Endothelial cell (in vitro differentiated cells): ENCODE measurements around the gene TTC19. TPM values are rescaled to one million over a fixed set of nuclear protein-coding genes. Genes with fewer than 3 reads are reported as not detected.
"Not testable (repeated sequence)": the region's sequence is repeated elsewhere in the genome, so short reads cannot be mapped to it uniquely, and the experiment has no call there.

ENCODE experiments used
- DNase-seq: peaks from one replicate; pipeline ENCODE4 v3.0.0; 2021; ENCODE audit warnings: low spot score
- H3K27ac Mint-ChIP-seq: one replicate; pipeline ENCODE4 v1.8.0; 2021; ENCODE audit warnings: mixed read lengths, inconsistent platforms; ENCODE audit not compliant: unreplicated experiment
- H3K27me3 Mint-ChIP-seq: one replicate; pipeline ENCODE4 v1.8.0; 2021; ENCODE audit warnings: mild to moderate bottlenecking, moderate library complexity, mixed read lengths, inconsistent platforms; ENCODE audit not compliant: unreplicated experiment
- H3K36me3 Mint-ChIP-seq: one replicate; pipeline ENCODE4 v1.8.0; 2021; ENCODE audit warnings: mild to moderate bottlenecking, low read depth, mixed read lengths, inconsistent platforms; ENCODE audit not compliant: unreplicated experiment
- H3K4me1 Mint-ChIP-seq: one replicate; pipeline ENCODE4 v1.8.0; 2021; ENCODE audit warnings: mild to moderate bottlenecking, mixed read lengths, inconsistent platforms; ENCODE audit not compliant: unreplicated experiment
- H3K4me3 Mint-ChIP-seq: one replicate; pipeline ENCODE4 v1.8.0; 2021; ENCODE audit warnings: mild to moderate bottlenecking, mixed read lengths, inconsistent platforms; ENCODE audit not compliant: unreplicated experiment
- H3K9me3 Mint-ChIP-seq: one replicate; pipeline ENCODE4 v1.8.0; 2021; ENCODE audit warnings: mixed read lengths, inconsistent platforms; ENCODE audit not compliant: unreplicated experiment
- total RNA-seq: library from RNA; stranded (reverse); fragmentation: NEBNext Ultra II Directional; extraction: Animal tissue kit (Norgen Biotek cat#: 25700); gene quantifications from one replicate; pipeline ENCODE4 v1.2.1, GENCODE V29; 2021; ENCODE audit not compliant: unreplicated experiment
- TF ChIP-seq, protein P1 (sequence below): fragments of 200-600 bp; sonication (generic); IDR thresholded peaks from one replicate; pipeline ENCODE4 v1.5.0; 2021; ENCODE audit warnings: antibody characterized with exemption; ENCODE audit not compliant: unreplicated experiment

Gene TTC19
- total RNA-seq, 1 donor from 2014 or later, result 29.6 TPM

DNA sequence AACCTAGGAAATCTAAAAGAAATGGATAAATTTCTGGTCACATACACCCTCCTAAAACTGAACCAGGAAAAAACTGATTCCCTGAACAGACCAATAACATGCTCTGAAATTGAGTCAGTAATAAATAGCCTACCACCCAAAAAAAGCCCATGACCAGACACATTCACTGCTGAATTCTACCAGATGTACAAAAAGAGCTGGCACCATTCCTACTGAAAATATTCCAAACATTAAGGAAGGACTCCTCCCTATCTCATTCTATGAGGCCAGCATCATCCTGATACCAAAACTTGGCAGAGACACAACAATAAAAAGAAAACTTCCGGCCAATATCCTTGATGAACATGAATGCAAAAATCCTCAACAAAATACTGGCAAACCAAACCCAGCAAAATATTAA lies 52.9 kb downstream of the TTC19 start:
- Mint-ChIP-seq H3K4me3 (no peak overlapping the region), H3K27ac (no peak overlapping the region), H3K27me3 (peaks cover 1% of the 10 kb centered on the region), H3K9me3 (no peaks in the 10 kb centered on the region), H3K4me1 (no peaks in the 10 kb centered on the region), H3K36me3 (peaks cover 26% of the 10 kb centered on the region)
- DNase-seq, result no peak
- TF ChIP-seq, protein P1, sequence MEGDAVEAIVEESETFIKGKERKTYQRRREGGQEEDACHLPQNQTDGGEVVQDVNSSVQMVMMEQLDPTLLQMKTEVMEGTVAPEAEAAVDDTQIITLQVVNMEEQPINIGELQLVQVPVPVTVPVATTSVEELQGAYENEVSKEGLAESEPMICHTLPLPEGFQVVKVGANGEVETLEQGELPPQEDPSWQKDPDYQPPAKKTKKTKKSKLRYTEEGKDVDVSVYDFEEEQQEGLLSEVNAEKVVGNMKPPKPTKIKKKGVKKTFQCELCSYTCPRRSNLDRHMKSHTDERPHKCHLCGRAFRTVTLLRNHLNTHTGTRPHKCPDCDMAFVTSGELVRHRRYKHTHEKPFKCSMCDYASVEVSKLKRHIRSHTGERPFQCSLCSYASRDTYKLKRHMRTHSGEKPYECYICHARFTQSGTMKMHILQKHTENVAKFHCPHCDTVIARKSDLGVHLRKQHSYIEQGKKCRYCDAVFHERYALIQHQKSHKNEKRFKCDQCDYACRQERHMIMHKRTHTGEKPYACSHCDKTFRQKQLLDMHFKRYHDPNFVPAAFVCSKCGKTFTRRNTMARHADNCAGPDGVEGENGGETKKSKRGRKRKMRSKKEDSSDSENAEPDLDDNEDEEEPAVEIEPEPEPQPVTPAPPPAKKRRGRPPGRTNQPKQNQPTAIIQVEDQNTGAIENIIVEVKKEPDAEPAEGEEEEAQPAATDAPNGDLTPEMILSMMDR, result no peak

DNA sequence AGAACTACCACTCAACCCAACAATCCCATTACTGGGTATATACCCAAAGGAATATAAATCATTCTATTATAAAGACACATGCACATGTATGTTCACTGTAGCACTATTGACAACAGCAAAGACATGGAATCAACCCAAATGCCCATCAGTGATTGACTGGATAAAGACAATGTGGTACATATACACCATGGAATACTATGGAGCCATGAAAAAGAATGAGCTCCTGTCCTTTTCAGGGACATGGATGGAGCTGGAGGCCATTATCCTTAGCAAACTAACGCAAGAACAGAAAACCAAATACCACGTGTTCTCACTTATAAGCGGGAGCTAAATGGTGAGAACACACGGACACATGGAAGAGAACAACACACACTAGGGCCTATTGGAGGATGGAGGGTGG lies 55.5 kb downstream of the TTC19 start:
- not testable (repeated sequence) for H3K27me3 Mint-ChIP-seq, DNase-seq, H3K4me1 Mint-ChIP-seq, H3K9me3 Mint-ChIP-seq, H3K4me3 Mint-ChIP-seq, H3K27ac Mint-ChIP-seq
- peaks cover 29% of the 10 kb centered on the region for H3K36me3 Mint-ChIP-seq

DNA sequence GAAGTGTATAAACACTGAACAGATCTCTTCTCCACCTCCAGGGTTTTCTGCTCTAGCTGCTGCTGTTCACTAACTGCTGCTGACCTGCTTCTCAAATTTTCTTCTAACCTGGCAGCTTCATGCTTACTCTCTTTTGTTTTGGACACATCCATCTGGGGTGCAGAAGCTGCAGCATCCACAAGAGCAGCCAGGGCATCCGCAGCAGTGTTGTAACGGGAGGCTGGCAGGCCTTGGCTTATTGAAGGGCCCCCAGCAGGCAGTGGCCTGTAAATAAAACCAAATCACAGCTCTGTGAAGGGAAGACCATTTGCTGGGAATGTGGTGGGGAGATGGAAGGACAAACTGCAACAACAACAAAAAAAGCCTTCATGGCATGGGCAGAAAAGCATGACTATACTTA lies 62.0 kb downstream of the TTC19 start:
- Mint-ChIP-seq H3K27ac (no peak overlapping the region), H3K4me3 (no peak overlapping the region), H3K27me3 (no peaks in the 10 kb centered on the region), H3K36me3 (peaks cover 36% of the 10 kb centered on the region), H3K4me1 (no peaks in the 10 kb centered on the region), H3K9me3 (no peaks in the 10 kb centered on the region)
- TF ChIP-seq, protein P1, result no peak
- no peak for DNase-seq

DNA sequence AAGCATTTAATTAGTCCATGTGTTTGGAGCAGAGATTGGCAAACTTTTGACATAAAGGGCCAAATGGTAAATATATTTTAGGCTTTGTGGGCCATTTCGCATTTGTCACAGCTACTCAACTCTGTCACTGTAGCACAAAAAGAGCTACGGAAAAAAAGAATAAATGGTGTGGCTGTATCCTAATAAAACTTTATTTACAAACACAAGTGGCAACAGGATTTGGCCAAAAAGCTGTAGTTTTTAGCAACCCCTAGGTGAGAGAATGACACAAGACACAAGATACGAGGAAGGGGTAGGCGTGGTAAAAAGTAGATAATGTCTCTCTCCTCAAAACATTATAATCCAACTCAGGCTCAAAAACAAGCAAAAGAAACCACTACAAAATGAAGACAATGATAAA lies 66.5 kb downstream of the TTC19 start:
- TF ChIP-seq, protein P1, result no peak
- H3K27ac Mint-ChIP-seq, result no peak overlapping the region

DNA sequence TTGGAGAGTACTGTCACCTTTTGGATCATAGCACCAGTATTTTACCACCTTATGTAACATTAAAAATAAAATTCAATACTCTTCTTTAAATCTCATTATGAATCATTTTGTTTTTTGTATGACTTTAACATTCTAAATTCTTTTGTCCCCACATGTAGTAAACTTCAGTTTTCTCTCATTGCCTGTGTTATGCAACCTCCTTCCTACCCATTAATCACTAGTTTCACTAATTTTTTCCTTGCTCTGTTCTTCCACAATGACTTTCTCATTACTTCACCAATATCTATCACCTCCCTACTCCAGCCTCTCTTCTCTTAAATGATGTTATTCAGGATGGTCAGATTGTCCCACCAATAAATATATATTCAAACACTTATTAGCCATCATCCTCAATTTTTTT lies 68.7 kb downstream of the TTC19 start:
- TF ChIP-seq, protein P1, result no peak
- Mint-ChIP-seq H3K4me3 (peak overlapping the region; percentile 1), H3K4me1 (no peaks in the 10 kb centered on the region), H3K9me3 (no peaks in the 10 kb centered on the region), H3K36me3 (peaks cover 34% of the 10 kb centered on the region), H3K27ac (no peak overlapping the region), H3K27me3 (no peaks in the 10 kb centered on the region)
- no peak for DNase-seq

More for the DNA sequence above, 66.5 kb downstream of the TTC19 start:
- H3K36me3 Mint-ChIP-seq, result peaks cover 44% of the 10 kb centered on the region
- DNase-seq, result no peak
- no peaks in the 10 kb centered on the region for H3K9me3 Mint-ChIP-seq
- H3K4me3 Mint-ChIP-seq, result no peak overlapping the region
- no peaks in the 10 kb centered on the region for H3K4me1 Mint-ChIP-seq
- no peaks in the 10 kb centered on the region for H3K27me3 Mint-ChIP-seq

DNA sequence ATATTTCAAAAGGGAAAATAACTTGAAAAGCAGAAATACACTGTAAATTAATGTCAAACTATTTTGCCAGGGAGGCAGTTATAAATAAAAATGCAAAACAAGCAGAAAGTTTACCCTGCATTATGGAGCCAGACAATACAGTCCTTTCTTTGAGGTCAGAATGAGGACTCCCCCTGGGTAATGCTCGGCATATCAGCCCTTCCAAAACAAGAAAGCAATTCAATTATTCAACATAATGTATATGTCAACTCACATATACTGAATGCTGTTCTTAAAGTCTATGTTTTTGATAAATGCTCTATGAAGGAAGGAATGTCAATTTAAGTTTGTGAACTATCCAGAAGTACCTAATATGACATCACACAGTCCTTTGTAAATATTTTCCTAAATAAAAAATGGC lies 72.4 kb downstream of the TTC19 start:
- Mint-ChIP-seq H3K9me3 (no peaks in the 10 kb centered on the region), H3K4me3 (no peak overlapping the region), H3K36me3 (peaks cover 31% of the 10 kb centered on the region), H3K4me1 (peaks cover 2% of the 10 kb centered on the region), H3K27ac (no peak overlapping the region), H3K27me3 (no peaks in the 10 kb centered on the region)
- DNase-seq, result no peak
- TF ChIP-seq, protein P1, result no peak
